NCI-H2196 (cell line): ENCODE data around the gene RBMX.

Experiments used
- DNase-seq: peaks from one replicate; lab custom pipeline; 2025; ENCODE audit not compliant: unreplicated experiment; lab: John Stamatoyannopoulos, UW

Gene RBMX

DNA sequence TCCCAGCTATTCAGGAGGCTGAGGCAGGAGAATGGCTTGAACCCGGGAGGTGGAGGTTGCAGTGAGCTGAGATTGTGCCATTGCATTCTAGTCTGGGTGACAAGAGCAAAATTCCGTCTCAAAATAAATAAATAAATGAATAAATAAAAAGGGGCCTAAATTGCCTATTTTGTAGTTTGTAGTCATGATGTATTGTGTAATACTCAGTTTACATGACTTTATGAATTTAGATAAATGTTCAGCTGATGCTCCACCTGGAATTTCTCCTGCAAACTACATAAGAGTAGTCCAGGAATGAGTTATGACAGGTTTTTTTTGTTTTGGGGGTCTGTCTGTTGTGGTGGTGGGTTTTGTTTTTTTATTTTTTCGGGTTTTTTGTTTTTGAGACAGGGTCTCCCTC is 31.1 kb downstream of the RBMX start:
- no peak for DNase-seq

DNA sequence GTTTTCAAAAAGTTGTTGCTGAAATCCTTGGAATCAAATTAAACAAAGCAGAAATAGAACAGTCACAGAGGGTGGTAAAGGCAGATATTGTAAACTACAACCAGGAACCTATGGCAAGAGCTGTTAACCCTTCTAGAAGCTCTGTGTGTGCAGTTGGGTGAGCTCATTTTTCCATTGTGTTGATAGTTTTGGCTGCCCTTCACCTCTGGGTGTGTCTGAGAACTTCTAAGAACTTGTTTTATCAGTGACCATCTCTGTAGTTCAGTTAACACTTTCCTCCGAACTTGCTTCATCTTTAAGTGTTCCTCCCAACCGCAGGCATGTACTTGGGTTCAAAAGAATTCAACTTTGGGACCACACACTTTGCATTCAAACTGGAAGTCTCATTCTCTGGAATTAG is 32.7 kb downstream of the RBMX start:
- no peak for DNase-seq

DNA sequence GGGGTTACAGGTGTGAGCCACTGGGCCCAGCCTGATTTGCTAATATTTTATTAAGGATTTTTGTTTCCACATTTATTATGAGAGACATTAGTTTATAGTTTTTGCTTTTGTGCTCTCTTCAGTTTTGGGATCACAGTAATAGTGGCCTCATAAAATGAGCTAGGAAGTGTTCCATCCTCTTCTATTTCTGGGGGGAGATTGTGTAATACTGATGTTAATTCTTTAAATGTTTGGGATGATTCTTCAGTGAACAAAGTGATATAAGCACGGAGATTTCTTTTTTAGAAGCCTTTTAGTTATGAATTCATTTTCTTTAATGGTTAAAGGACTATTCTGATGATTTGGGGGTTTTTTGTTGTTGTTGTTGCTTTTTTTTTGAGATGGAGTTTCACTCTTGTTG is 41.3 kb downstream of the RBMX start:
- no peak for DNase-seq

DNA sequence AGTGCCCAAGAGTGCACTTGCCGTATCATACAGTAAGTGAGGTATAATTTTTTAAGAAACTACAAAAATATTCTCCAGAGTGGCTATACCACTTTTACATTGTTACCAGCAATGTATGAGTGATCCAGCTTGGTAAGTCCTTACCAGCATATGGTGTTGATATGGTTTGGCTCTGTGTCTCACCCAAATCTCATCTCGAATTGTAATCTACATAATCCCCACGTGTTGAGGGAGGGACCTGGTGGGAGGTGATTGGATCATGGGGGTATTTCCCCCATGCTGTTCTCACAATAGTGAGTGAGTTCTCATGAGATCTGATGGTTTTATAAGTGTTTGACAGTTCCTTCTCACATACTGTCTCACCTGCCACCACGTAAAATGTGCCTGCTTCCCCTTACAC is 44.8 kb downstream of the RBMX start:
- no peak for DNase-seq

DNA sequence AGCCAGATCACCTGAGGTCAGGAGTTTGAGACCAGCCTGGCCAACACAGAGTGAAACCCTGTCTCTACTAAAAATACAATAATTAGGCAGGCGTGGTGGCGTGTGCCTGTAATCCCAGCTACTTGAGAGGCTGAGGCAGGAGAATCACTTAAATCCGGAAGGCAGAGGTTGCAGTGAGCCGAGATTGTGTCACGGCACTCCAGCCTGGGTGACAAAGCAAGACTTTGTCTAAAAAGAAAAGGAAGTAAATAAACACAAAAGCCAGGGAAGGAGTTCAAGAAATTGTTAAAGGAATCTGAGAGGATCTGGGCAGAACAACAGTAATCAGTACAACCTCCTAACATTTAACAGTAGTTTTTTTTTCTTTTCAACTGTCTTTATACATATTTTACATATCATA is 51.1 kb downstream of the RBMX start:
- no peak for DNase-seq

DNA sequence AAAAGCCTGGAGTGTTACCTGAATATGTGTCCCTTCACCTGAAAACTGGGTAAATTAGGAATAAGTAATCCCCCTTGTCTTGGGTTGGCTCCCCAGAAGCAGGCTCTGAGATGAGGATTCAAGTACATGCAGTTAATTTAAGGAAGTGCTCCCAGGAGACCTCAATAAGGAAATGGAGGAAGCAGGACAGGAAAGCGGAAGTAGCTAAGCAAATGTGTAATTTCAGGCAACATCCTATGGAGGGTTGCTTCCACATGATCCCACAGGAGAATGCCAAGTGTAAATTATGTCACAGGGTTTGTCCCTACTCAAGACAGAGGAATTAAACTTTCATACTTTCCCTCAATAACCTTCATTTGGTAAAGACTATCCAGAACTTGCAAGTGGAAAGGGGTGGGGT is 51.7 kb downstream of the RBMX start:
- DNase-seq = no peak

DNA sequence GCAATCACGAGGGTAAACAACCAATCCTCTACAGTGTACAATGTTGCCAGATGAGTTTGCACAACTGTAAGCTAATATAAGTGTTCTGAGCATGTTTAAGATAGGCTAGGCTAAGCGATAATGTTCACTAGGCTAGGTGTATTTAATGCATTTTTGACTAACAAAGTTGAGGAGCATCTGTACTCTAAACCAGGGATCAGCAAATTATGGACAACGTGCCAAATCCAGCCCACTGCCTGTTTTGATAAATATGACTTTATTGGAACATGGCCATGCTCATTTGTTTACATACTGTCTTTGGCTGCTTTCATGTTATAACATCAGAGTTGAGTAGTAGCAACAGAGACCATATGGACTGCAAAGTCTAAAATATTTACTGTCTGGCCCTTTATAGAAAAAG is 53.5 kb downstream of the RBMX start:
- no peak for DNase-seq

DNA sequence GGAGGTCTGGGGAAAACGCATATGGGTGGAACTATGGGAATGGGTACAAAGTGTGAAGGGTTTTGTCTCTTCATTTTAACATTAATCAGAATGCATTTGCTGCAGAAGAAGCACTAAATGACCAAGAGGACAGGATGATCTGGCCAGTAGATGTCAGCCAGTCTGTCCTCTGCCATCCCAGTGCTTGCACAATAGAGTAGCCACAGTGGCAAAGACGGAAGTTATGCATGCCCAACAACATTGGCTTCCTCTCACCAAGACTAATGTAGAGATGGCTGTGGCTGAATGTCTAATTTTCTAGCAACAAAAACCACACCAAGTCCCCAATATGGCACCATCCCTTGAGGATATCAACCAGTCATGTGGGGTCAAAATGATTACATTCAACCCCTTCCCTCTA is 54.8 kb downstream of the RBMX start:
- no peak for DNase-seq
